Activated T-helper 2 cell treated with anti-CD3 and anti-CD28 coated beads, Interferon-gamma antibody, Interleukin-2, Interleukin-4, amounts not matched to agents 10 μg/mL and 5 μg/mL and 100 μg/mL, durations not matched to agents 14 hours and 24 hours and 36 hours (primary cell): ENCODE measurements around the gene RBMS3. TPM values are rescaled to one million over a fixed set of nuclear protein-coding genes. Genes with fewer than 3 reads are reported as not detected.

Experiments
- DNase-seq: peaks from one replicate; pipeline ENCODE4 v3.0.0; 2021; ENCODE audit warnings: low spot score
- H3K27ac Mint-ChIP-seq: one replicate; pipeline ENCODE4 v1.8.0; 2021; ENCODE audit warnings: mixed read lengths
- H3K27me3 Mint-ChIP-seq: one replicate; pipeline ENCODE4 v1.8.0; 2021; ENCODE audit warnings: low read depth, mixed read lengths
- H3K36me3 Mint-ChIP-seq: one replicate; pipeline ENCODE4 v1.8.0; 2021; ENCODE audit warnings: low read depth, mixed read lengths
- H3K4me1 Mint-ChIP-seq: one replicate; pipeline ENCODE4 v1.8.0; 2021; ENCODE audit warnings: low read depth, mixed read lengths
- H3K4me3 Mint-ChIP-seq: one replicate; pipeline ENCODE4 v1.8.0; 2021; ENCODE audit warnings: low read depth, mild to moderate bottlenecking, moderate library complexity, mixed read lengths
- H3K9me3 Mint-ChIP-seq: one replicate; pipeline ENCODE4 v1.8.0; 2021; ENCODE audit warnings: mixed read lengths
- intact Hi-C: fragments of 100-400 bp; cut with micrococcal nuclease; formaldehyde crosslinking; loops from one replicate; pipeline ENCODE4 v1.15.1; 2023
- total RNA-seq: library from RNA; stranded (reverse); gene quantifications from 2 replicates; pipeline ENCODE4 v1.2.3, GENCODE V29; 2022

The RBMS3 gene
- total RNA-seq, 1 donor from 2014 or later: 5.3 TPM

DNA sequence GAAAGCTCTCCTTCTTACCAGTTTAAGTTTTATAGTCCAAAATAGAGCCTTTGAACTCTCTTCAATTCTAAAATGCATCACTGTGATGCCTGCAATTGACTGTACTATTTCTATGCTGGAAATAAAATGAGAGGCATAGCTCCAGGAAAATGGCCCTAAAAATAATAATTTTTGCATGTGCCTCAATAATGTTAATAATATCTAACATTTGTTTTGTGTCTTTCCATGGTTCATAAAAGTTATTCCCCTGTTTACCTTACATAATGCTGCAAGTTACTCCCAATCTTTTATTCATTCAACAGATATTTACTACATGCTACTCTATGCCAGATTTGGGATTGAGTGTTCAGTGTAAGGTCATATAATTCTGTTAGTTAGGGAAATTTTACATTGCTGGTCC is 574.0 kb downstream of the RBMS3 start:
- Mint-ChIP-seq H3K4me1 (no peaks in the 10 kb centered on the region), H3K36me3 (no peaks in the 10 kb centered on the region), H3K27me3 (no peaks in the 10 kb centered on the region), H3K27ac (no peak overlapping the region), H3K4me3 (no peak overlapping the region), H3K9me3 (no peaks in the 10 kb centered on the region)
- intact Hi-C loops: no loop called here
- DNase-seq: no peak

DNA sequence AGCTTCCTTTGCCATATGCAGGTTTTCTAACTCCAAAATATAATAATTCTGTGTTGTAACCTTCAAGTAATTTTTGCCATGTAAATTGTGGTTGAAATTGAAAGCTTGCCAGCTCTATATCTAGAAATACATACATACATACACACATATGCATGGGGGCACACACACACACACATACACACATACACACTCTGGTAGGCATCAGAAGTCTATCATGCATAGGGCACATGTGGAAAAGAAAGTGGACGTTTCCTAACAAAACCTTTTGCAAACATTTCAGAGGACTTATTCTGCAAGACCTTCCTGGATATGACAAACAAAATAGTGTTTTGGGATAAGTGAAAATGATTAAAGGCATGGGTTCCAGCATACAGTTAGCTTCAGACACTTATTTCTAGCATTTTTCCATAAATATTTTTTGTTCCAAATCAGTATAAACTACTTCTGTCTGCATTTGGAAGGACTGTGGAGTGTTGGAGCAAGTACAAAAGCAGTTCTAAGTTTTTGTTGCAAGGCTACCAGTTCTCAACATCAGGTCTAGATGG is 578.9 kb downstream of the RBMS3 start:
- intact Hi-C loops: no loop called here
- H3K27ac Mint-ChIP-seq: no peak overlapping the region
- DNase-seq: no peak
- no peaks in the 10 kb centered on the region for H3K9me3 Mint-ChIP-seq
- no peaks in the 10 kb centered on the region for H3K27me3 Mint-ChIP-seq
- no peaks in the 10 kb centered on the region for H3K36me3 Mint-ChIP-seq
- H3K4me1 Mint-ChIP-seq: no peaks in the 10 kb centered on the region
- H3K4me3 Mint-ChIP-seq: no peak overlapping the region

- H3K9me3 Mint-ChIP-seq: no peaks in the 10 kb centered on the region
These were observed 583.9 kb downstream of the RBMS3 start for GRCh38 chr3:29864809-29865208.

GRCh38 chr3:29868543-29869101 is 587.8 kb downstream of the RBMS3 start:
- Mint-ChIP-seq H3K9me3 (no peaks in the 10 kb centered on the region), H3K27me3 (no peaks in the 10 kb centered on the region), H3K4me1 (no peaks in the 10 kb centered on the region), H3K27ac (no peak overlapping the region), H3K4me3 (no peak overlapping the region), H3K36me3 (no peaks in the 10 kb centered on the region)
- intact Hi-C loops: no loop called here
- DNase-seq: no peak

More at GRCh38 chr3:29864809-29865208, 583.9 kb downstream of the RBMS3 start:
- Mint-ChIP-seq H3K4me1 (no peaks in the 10 kb centered on the region), H3K27ac (no peak overlapping the region), H3K27me3 (no peaks in the 10 kb centered on the region), H3K36me3 (no peaks in the 10 kb centered on the region), H3K4me3 (no peak overlapping the region)
- intact Hi-C loops: no loop called here
- no peak for DNase-seq

DNA sequence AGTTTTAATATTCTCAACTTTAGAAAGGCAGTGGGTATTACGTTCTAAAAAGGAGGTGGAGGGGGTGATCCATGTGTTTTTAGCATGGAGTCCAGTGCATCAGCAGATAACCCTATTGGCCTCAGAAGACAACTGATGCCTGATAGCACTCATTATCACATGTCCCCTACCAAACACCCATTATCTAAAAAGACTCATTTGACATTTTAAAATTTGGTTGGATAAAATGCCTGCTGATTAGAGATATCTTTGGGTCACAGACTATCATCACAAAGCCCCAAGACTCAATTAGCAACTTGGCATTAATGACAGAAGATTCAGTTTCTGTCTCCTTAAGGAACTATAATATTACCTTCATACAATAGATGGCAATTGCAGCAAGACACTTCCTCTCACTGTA is 589.3 kb downstream of the RBMS3 start:
- H3K27me3 Mint-ChIP-seq: no peaks in the 10 kb centered on the region
- H3K36me3 Mint-ChIP-seq: no peaks in the 10 kb centered on the region
- H3K4me1 Mint-ChIP-seq: no peaks in the 10 kb centered on the region
- no peak overlapping the region for H3K27ac Mint-ChIP-seq
- H3K9me3 Mint-ChIP-seq: no peaks in the 10 kb centered on the region
- intact Hi-C loops: no loop called here
- no peak overlapping the region for H3K4me3 Mint-ChIP-seq
- DNase-seq: no peak

DNA sequence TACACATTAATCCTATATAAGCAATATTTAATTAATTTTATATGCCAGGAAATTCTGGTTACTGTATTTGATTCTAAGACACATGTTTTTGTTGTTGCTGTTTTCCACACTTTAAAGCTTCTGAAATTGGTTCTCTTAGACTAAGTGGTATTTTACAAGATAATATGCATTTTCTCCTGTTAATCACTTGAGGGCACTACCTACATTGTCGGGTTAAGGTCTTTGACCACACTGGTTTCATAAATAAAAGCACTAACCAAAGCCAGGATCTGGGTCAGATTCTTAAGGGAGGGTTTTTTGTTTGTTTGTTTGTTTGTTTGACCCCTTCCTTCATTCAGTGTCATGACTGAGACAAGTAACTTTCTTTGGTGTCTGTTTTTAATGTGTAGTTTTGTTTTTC is 590.2 kb downstream of the RBMS3 start:
- Mint-ChIP-seq H3K27ac (no peak overlapping the region), H3K4me1 (no peaks in the 10 kb centered on the region), H3K36me3 (no peaks in the 10 kb centered on the region), H3K9me3 (no peaks in the 10 kb centered on the region), H3K4me3 (no peak overlapping the region), H3K27me3 (no peaks in the 10 kb centered on the region)
- intact Hi-C loops: no loop called here
- DNase-seq: no peak

DNA sequence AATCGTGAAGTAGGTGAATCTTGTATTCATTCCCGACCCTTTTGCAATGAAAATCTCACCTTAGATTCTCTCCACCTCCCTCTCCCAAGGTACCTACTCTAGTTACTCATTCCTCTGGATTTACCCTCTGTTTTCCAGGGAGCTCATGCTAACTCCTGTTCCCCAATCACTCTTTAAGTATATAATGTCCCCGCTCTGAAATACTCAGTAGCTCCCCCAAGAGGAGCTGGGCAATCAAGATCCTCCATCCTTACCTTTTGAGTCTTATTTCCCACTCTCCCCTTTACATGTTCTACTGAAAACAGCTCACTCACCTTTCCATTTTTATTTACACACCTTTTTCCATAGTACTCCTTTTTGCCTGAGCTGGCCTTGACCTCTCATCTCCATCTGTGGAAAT is 599.9 kb downstream of the RBMS3 start:
- intact Hi-C loops: no loop called here
- Mint-ChIP-seq H3K27ac (no peak overlapping the region), H3K4me3 (no peak overlapping the region), H3K4me1 (no peaks in the 10 kb centered on the region), H3K9me3 (no peaks in the 10 kb centered on the region), H3K36me3 (no peaks in the 10 kb centered on the region), H3K27me3 (peaks cover 5% of the 10 kb centered on the region)
- no peak for DNase-seq

- Mint-ChIP-seq H3K4me3 (no peak overlapping the region), H3K27me3 (no peaks in the 10 kb centered on the region), H3K36me3 (no peaks in the 10 kb centered on the region), H3K27ac (no peak overlapping the region), H3K4me1 (no peaks in the 10 kb centered on the region), H3K9me3 (no peaks in the 10 kb centered on the region)
- DNase-seq: no peak
- intact Hi-C loops: no loop called here
These were observed 606.6 kb downstream of the RBMS3 start for GRCh38 chr3:29887451-29887850.

DNA sequence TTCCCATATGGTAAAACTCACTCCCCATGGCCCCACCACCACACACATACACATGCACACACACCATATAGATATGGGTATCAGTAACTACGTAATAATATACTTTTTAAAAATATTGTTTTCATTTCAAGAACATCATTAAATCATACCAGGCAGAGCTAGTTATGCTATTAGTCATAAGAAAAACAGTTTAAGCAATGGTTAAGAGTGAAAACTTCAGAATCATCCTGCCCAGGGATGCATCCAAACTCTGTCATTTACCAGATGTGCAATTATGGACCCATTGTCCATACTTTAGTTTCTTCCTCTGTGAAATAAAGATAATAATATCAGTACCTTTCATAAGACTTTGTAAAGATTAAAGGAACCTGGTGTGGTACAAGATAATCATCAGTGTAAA is 608.3 kb downstream of the RBMS3 start:
- H3K4me1 Mint-ChIP-seq: no peaks in the 10 kb centered on the region
- no peaks in the 10 kb centered on the region for H3K27me3 Mint-ChIP-seq
- H3K9me3 Mint-ChIP-seq: no peaks in the 10 kb centered on the region
- no peak overlapping the region for H3K27ac Mint-ChIP-seq
- H3K36me3 Mint-ChIP-seq: no peaks in the 10 kb centered on the region
- DNase-seq: no peak
- no peak overlapping the region for H3K4me3 Mint-ChIP-seq
- intact Hi-C loops: no loop called here

GRCh38 chr3:29890801-29891200 is 609.9 kb downstream of the RBMS3 start:
- no peak overlapping the region for H3K27ac Mint-ChIP-seq
- H3K36me3 Mint-ChIP-seq: no peaks in the 10 kb centered on the region
- peaks cover 2% of the 10 kb centered on the region for H3K27me3 Mint-ChIP-seq
- no peaks in the 10 kb centered on the region for H3K4me1 Mint-ChIP-seq
- no peak for DNase-seq
- no peak overlapping the region for H3K4me3 Mint-ChIP-seq
- H3K9me3 Mint-ChIP-seq: no peaks in the 10 kb centered on the region
- intact Hi-C loops: no loop called here

DNA sequence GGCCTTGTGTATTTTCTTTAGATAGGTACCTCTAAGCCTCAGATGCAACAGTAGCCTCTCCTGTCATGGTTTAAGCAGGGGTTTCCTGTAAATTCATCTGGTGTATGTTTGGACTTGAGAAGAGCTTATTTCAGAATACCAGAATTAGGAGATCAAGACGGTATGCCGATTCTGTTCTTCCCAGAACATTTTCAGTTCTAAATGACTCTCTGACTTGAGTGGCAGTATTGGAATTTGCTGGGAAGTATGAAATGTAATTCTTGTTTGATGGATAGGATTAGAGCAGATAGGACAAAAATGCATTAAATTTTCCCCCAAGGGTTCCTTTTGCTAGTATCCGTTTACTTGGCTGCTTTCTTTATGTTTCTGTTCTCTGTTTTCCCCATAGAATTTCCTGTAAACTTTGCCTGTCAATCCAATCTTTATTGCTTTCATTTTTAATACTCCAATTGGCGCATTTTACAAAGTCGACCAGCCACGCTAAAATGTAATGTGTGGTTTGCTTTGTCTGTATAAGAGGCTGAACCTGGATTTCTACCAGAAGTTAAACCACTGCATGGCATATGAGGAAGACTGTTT is 612.2 kb downstream of the RBMS3 start:
- no peaks in the 10 kb centered on the region for H3K4me1 Mint-ChIP-seq
- intact Hi-C loops: no loop called here
- H3K27me3 Mint-ChIP-seq: peaks cover 2% of the 10 kb centered on the region

GRCh38 chr3:29896856-29897255 is 616.0 kb downstream of the RBMS3 start:
- Mint-ChIP-seq H3K36me3 (no peaks in the 10 kb centered on the region), H3K4me1 (no peaks in the 10 kb centered on the region), H3K27me3 (peaks cover 2% of the 10 kb centered on the region), H3K9me3 (no peaks in the 10 kb centered on the region), H3K4me3 (no peak overlapping the region), H3K27ac (no peak overlapping the region)
- intact Hi-C loops: no loop called here
- DNase-seq: no peak

More for the DNA sequence above, 612.2 kb downstream of the RBMS3 start:
- no peak for DNase-seq
- Mint-ChIP-seq H3K4me3 (no peak overlapping the region), H3K27ac (no peak overlapping the region), H3K36me3 (no peaks in the 10 kb centered on the region), H3K9me3 (no peaks in the 10 kb centered on the region)

DNA sequence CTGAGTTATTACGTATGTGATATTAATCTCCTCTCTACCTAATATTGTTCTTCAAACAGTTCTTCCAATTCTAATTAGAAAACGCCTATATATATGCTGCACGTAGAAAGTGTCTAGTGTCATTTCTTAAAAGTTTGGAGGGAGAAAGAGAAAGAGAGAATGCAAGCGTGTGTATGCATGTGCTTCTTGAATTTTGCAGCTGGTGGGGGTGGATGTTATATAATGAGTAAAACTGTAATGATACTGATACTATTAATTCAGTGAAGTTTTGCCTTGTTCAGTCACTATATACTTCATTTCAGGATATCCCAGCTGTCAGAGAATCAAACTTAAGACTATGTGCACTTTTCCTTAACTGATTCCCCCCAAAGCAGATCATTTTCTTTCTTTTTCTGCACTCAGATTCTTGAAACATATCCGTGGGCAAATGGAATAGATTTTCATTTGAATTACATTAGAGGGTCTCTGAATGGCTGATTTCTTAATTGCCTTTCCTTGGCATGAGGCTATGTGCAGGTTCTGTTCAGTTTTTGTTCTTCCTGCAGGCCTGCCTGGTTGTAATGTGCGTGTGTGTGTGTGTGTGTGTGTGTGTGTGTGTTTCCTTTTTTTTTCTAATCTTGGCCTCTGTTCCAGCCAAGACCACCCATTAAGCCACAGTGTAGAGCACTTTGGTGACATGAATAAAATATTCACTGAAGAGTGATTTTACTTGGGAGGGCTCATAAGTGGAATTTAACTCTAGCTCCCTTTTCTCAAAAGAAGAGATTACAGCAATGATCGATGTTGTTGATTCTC is 617.5 kb downstream of the RBMS3 start:
- Mint-ChIP-seq H3K9me3 (no peaks in the 10 kb centered on the region), H3K27me3 (peaks cover 2% of the 10 kb centered on the region), H3K4me1 (no peaks in the 10 kb centered on the region), H3K4me3 (no peak overlapping the region), H3K36me3 (no peaks in the 10 kb centered on the region), H3K27ac (no peak overlapping the region)
- intact Hi-C loops: no loop called here
- no peak for DNase-seq
